Measurements from ENCODE around the gene KRTAP3-1. TPM values are rescaled to one million over a fixed set of nuclear protein-coding genes. Genes with fewer than 3 reads are reported as not detected.
"Not testable (repeated sequence)": the region's sequence is repeated elsewhere in the genome, so short reads cannot be mapped to it uniquely, and the experiment has no call there.

Gene KRTAP3-1
- total and polyA plus RNA-seq, 2 donors (not counting 3 experiments of a cell fraction or from before 2014, with no cell fraction given): not detected

DNA sequence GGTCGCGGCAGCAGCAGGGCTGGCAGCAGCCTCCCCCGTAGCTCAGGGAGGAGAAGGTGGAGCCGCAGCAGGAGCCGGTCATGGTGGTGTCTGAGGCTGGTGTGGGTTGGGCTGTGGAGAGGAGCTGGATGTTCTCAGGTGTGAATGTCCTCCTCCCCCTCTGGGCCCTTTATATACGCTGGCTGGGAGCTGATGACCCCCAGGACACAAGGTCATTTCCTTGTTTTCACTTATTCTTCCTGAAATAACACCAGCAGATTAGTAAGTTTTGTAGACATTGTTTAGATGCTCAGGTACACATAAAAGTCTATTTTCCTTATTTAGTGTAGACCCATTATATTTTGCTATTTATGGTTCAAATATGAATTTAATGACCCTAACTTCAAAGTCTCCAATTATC, 46.2 kb upstream of the KRTAP3-1 start, which contains the start of gene KRTAP2-2:
KRTAP2-2 (minus strand) TSS at position 101 of the 400 bp plus-strand sequence; CDS start at position 82, 19 bp downstream.
- POLR2A ChIA-PET; H3K27me3 ChIP-seq (ENCODE audit: control insufficient read depth in 2 of 2, insufficient read depth in 2 of 2, low read length in 2 of 2); H3K4me3 ChIP-seq (replicated peaks in 1 of 3; ENCODE audit: insufficient read depth in 1 of 3, low read depth in 1 of 3, low read length in 3 of 3); H3K79me2 ChIP-seq (ENCODE audit: control insufficient read depth, insufficient read depth, low read length); H3K4me2 ChIP-seq (ENCODE audit: insufficient read depth, low read length); H3K36me3 ChIP-seq (ENCODE audit: control insufficient read depth in 2 of 2, extremely low read depth in 1 of 2, insufficient read depth in 2 of 2, low read length in 2 of 2); H3K4me1 ChIP-seq (ENCODE audit: control insufficient read depth, extremely low read depth, insufficient read depth, low read length); BruUV-seq (replicated peaks); dilution Hi-C loops (cut with MboI; ENCODE audit: extremely low pct_ligation_motif_present, low sequenced_read_pairs); H3K9me3 ChIP-seq (replicated peaks; ENCODE audit: control insufficient read depth, insufficient read depth, low read length); DNase-seq (ENCODE audit: low read depth, low spot score); H3K9me1 ChIP-seq (replicated peaks; ENCODE audit: control insufficient read depth, extremely low read depth, insufficient read depth, low read length); H2AFZ ChIP-seq (ENCODE audit: low read depth, low read length); FAIRE-seq; H4K20me1 ChIP-seq (replicated peaks; ENCODE audit: control insufficient read depth, extremely low read depth, insufficient read depth, low read length); H3K27ac ChIP-seq (ENCODE audit: insufficient read depth, low read depth, low read length); H3K9ac ChIP-seq (replicated peaks; ENCODE audit: extremely low read depth, insufficient read depth, low read length); intact Hi-C loops (cut with micrococcal nuclease); CTCF ChIA-PET: not testable (repeated sequence)

DNA sequence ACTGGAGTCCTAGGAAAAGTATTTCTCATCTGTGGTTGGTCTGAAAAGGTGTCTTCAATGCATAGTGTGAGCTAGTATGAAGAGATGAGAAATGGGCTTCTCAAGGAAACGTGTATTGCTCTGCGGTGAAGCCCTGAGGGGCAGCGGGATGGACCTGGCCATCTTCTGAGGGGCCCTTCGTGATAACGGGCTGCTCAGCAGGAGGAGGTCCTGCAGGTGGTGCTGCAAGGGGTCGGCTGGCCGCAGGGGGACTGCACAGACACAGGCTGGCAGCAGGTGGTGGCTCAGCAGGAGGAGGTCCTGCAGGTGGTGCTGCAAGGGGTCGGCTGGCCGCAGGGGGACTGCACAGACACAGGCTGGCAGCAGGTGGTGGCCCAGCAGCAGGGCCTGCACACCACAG, 45.6 kb upstream of the KRTAP3-1 start:
- DNase-seq (ENCODE audit: low read depth, low spot score); H3K79me2 ChIP-seq (ENCODE audit: control insufficient read depth, insufficient read depth, low read length); H3K27ac ChIP-seq (ENCODE audit: insufficient read depth, low read depth, low read length); H3K4me2 ChIP-seq (ENCODE audit: insufficient read depth, low read length); dilution Hi-C loops (cut with MboI; ENCODE audit: extremely low pct_ligation_motif_present, low sequenced_read_pairs); H3K27me3 ChIP-seq (ENCODE audit: control insufficient read depth in 2 of 2, insufficient read depth in 2 of 2, low read length in 2 of 2); H4K20me1 ChIP-seq (replicated peaks; ENCODE audit: control insufficient read depth, extremely low read depth, insufficient read depth, low read length); BruUV-seq (replicated peaks); H3K4me1 ChIP-seq (ENCODE audit: control insufficient read depth, extremely low read depth, insufficient read depth, low read length); H3K9me3 ChIP-seq (replicated peaks; ENCODE audit: control insufficient read depth, insufficient read depth, low read length); H3K9ac ChIP-seq (replicated peaks; ENCODE audit: extremely low read depth, insufficient read depth, low read length); H3K4me3 ChIP-seq (replicated peaks in 1 of 3; ENCODE audit: insufficient read depth in 1 of 3, low read depth in 1 of 3, low read length in 3 of 3); CTCF ChIA-PET; intact Hi-C loops (cut with micrococcal nuclease); H3K36me3 ChIP-seq (ENCODE audit: control insufficient read depth in 2 of 2, extremely low read depth in 1 of 2, insufficient read depth in 2 of 2, low read length in 2 of 2); POLR2A ChIA-PET; H2AFZ ChIP-seq (ENCODE audit: low read depth, low read length); FAIRE-seq; H3K9me1 ChIP-seq (replicated peaks; ENCODE audit: control insufficient read depth, extremely low read depth, insufficient read depth, low read length): not testable (repeated sequence)

DNA sequence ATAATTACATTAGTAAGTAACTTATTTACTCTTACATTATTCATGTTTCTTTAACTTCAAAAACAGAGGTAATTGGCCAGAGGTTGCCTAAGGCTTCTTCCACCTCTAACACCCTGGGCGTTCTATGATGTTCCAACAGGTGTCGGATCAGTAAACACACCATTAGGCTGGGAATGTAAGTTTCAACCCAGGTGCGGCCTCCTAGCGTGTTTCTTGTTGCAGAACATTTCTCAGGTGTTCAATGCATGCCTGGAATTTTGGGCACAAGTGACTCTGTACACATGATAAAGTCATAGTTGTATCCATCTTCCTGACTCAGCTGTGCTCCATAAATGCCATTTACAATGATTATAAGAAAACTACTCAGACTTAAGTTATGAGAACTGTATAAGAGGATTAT, 45.1 kb upstream of the KRTAP3-1 start:
- no peak for DNase-seq (ENCODE audit: low read depth, low spot score)
- H4K20me1 ChIP-seq (replicated peaks; ENCODE audit: control insufficient read depth, extremely low read depth, insufficient read depth, low read length): no peaks in the 10 kb centered on the region
- TF ChIP-seq, protein P1, sequence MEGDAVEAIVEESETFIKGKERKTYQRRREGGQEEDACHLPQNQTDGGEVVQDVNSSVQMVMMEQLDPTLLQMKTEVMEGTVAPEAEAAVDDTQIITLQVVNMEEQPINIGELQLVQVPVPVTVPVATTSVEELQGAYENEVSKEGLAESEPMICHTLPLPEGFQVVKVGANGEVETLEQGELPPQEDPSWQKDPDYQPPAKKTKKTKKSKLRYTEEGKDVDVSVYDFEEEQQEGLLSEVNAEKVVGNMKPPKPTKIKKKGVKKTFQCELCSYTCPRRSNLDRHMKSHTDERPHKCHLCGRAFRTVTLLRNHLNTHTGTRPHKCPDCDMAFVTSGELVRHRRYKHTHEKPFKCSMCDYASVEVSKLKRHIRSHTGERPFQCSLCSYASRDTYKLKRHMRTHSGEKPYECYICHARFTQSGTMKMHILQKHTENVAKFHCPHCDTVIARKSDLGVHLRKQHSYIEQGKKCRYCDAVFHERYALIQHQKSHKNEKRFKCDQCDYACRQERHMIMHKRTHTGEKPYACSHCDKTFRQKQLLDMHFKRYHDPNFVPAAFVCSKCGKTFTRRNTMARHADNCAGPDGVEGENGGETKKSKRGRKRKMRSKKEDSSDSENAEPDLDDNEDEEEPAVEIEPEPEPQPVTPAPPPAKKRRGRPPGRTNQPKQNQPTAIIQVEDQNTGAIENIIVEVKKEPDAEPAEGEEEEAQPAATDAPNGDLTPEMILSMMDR (IDR thresholded peaks at IDR 0.05; ENCODE audit: extremely low read depth in 1 of 2, insufficient read depth in 1 of 2, low read depth in 1 of 2, low read length in 2 of 2): no peak
- TF ChIP-seq GATA2 (IDR thresholded peaks at IDR 0.05; ENCODE audit: insufficient read depth, insufficient read length, low read depth, low read length) (no peak), FOS (IDR thresholded peaks at IDR 0.05; ENCODE audit: borderline replicate concordance, insufficient read depth, low read length) (no peak), EZH2 (IDR thresholded peaks at IDR 0.05; ENCODE audit: borderline replicate concordance, low read depth, low read length, severe bottlenecking) (no peak), POLR2A (IDR thresholded peaks at IDR 0.05; ENCODE audit: low read depth, low read length) (no peak), MYC (IDR thresholded peaks at IDR 0.05; ENCODE audit: low read depth, low read length) (no peak), POLR2AphosphoS5 (IDR thresholded peaks at IDR 0.05; ENCODE audit: insufficient read depth, low read depth, low read length) (no peak)
- TF ChIP-seq, protein P2, sequence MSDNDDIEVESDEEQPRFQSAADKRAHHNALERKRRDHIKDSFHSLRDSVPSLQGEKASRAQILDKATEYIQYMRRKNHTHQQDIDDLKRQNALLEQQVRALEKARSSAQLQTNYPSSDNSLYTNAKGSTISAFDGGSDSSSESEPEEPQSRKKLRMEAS (IDR thresholded peaks at IDR 0.05; ENCODE audit: insufficient read depth, insufficient read length): no peak
- H2AFZ ChIP-seq (ENCODE audit: low read depth, low read length): no peak overlapping the region
- no peak overlapping the region for H3K9ac ChIP-seq (replicated peaks; ENCODE audit: extremely low read depth, insufficient read depth, low read length)
- ChIA-PET POLR2A (no interaction called here), CTCF (no interaction called here)
- H3K4me1 ChIP-seq (ENCODE audit: control insufficient read depth, extremely low read depth, insufficient read depth, low read length): no peaks in the 10 kb centered on the region
- H3K27ac ChIP-seq (ENCODE audit: insufficient read depth, low read depth, low read length): no peak overlapping the region
- H3K9me3 ChIP-seq (replicated peaks; ENCODE audit: control insufficient read depth, insufficient read depth, low read length): no peaks in the 10 kb centered on the region
- H3K9me1 ChIP-seq (replicated peaks; ENCODE audit: control insufficient read depth, extremely low read depth, insufficient read depth, low read length): no peaks in the 10 kb centered on the region
- H3K36me3 ChIP-seq (ENCODE audit: control insufficient read depth in 2 of 2, extremely low read depth in 1 of 2, insufficient read depth in 2 of 2, low read length in 2 of 2): no peaks in the 10 kb centered on the region
- H3K79me2 ChIP-seq (ENCODE audit: control insufficient read depth, insufficient read depth, low read length): no peaks in the 10 kb centered on the region
- peaks cover 1 to 2% of the 10 kb centered on the region in 2 experiments for H3K27me3 ChIP-seq (ENCODE audit: control insufficient read depth in 2 of 2, insufficient read depth in 2 of 2, low read length in 2 of 2)
- FAIRE-seq: no peak
- no peak overlapping the region for H3K4me3 ChIP-seq (replicated peaks in 1 of 3; ENCODE audit: insufficient read depth in 1 of 3, low read depth in 1 of 3, low read length in 3 of 3)
- no peak overlapping the region for H3K4me2 ChIP-seq (ENCODE audit: insufficient read depth, low read length)
- dilution Hi-C loops (cut with MboI; ENCODE audit: extremely low pct_ligation_motif_present, low sequenced_read_pairs) (no loop called here), intact Hi-C loops (cut with micrococcal nuclease) (no loop called here)
- BruUV-seq (replicated peaks): no TSS peak
